ENCODE data around the gene ABCD4. TPM values are rescaled to one million over a fixed set of nuclear protein-coding genes. Genes with fewer than 3 reads are reported as not detected.
A peak's percentile ranks its signal among the peaks of the same experiment; 100 is the strongest.

ABCD4 gene
- total RNA-seq, 2 donors from 2014 or later: 17.0 to 18.1 TPM

DNA sequence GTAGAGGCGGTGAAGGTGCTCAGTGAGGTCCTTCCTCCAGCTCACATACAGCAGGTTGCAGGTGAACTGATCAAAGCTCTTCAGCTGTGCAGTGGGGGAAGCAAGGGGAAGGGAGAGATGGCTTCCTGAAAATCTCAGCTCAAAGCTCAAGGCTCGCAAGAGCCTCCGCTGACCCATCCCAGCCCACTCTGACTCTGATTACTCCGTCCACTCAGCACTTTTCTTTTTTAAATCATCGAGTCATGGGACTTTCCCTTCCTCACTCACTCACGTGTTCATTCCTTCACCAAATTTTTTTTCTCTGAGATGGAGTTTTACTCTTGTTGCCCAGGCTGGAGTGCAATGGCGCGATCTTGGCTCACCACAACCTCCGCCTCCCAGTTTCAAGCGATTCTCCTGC lies 4.7 kb downstream of the ABCD4 start:
- DNase-seq (ENCODE audit: low spot score): no peak
- H3K27me3 ChIP-seq: no peaks in the 10 kb centered on the region
- peaks cover 0 to 23% of the 10 kb centered on the region in 2 donors for H3K4me1 ChIP-seq
- H3K9me3 ChIP-seq: no peaks in the 10 kb centered on the region
- TF ChIP-seq, protein P1, sequence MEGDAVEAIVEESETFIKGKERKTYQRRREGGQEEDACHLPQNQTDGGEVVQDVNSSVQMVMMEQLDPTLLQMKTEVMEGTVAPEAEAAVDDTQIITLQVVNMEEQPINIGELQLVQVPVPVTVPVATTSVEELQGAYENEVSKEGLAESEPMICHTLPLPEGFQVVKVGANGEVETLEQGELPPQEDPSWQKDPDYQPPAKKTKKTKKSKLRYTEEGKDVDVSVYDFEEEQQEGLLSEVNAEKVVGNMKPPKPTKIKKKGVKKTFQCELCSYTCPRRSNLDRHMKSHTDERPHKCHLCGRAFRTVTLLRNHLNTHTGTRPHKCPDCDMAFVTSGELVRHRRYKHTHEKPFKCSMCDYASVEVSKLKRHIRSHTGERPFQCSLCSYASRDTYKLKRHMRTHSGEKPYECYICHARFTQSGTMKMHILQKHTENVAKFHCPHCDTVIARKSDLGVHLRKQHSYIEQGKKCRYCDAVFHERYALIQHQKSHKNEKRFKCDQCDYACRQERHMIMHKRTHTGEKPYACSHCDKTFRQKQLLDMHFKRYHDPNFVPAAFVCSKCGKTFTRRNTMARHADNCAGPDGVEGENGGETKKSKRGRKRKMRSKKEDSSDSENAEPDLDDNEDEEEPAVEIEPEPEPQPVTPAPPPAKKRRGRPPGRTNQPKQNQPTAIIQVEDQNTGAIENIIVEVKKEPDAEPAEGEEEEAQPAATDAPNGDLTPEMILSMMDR (IDR thresholded peaks at IDR 0.05): no peak
- no peak overlapping the region for H3K4me3 ChIP-seq
- H3K36me3 ChIP-seq: peaks cover 51% of the 10 kb centered on the region
- no peak overlapping the region for H3K27ac ChIP-seq

DNA sequence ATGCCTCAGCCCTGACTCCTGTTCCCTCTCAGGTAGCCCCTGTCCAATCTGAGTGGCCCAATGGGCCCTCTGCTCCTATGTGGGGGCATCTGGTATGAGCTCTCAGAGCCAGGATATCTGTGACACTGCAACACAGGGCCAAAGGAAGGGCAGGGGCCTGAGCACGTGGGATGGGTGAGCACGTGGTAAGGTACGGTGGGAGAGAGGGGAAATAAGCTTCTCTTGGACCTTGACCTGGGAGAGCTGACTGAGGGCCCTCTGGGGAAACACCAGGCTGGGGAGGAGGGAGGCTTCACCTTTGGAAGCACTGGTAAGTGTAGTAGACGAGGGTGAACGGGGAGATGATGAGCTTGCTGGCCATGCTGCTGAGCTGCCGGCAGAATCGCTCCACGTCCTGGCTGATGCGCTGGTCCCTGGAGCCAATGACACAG lies 6.7 kb downstream of the ABCD4 start:
- H3K27ac ChIP-seq: no peak overlapping the region
- peaks cover 0 to 14% of the 10 kb centered on the region in 2 donors for H3K4me1 ChIP-seq
- H3K27me3 ChIP-seq: no peaks in the 10 kb centered on the region
- no peak for DNase-seq (ENCODE audit: low spot score)
- H3K9me3 ChIP-seq: no peaks in the 10 kb centered on the region
- H3K4me3 ChIP-seq: no peak overlapping the region
- H3K36me3 ChIP-seq: peaks cover 69% of the 10 kb centered on the region
- TF ChIP-seq, protein P1 (IDR thresholded peaks at IDR 0.05): no peak

DNA sequence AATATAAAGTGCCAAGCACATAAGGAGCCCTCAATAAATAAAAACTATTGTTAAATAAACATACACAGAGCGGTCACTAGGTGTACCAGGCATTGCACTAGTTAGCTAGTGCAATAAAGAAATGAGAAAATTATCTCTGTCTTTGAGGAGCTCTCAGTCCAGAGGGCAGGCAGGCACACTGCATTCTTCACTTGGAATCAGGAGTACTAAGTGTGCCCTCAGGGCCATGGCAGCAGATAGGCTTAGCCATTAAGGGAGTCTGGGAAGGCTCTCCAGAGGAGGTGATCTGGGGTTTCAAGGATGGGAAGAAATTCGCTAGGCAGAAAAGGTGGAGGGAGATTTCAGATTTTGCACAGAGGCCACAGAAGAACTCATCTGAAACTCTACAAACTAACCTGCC lies 9.1 kb downstream of the ABCD4 start:
- Histone ChIP-seq H3K27me3 (no peaks in the 10 kb centered on the region), H3K9me3 (no peaks in the 10 kb centered on the region), H3K27ac (no peak overlapping the region), H3K36me3 (peaks cover 77% of the 10 kb centered on the region), H3K4me1 (peaks cover 0 to 3% of the 10 kb centered on the region in 2 donors), H3K4me3 (no peak overlapping the region)
- TF ChIP-seq, protein P1 (IDR thresholded peaks at IDR 0.05): no peak
- DNase-seq (ENCODE audit: low spot score): no peak

DNA sequence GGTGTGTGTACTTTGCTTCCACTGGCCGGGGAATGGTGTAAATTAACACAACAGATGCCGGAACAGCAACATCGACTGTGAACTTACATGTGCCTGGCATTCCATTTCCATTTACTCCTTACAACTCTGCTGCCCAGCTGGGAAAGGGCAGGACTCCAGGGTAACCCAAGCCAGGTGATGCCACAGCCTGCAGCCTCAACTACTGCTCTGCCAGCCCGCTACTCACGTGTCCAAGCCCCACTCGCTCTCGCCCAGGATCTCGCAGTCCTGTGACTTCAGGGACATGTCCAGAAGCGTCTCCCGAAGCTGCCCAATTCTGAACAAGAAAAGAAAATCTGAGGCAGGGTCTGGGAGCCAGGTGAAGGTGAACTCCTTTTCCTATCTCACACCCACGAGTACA lies 10.7 kb downstream of the ABCD4 start:
- Histone ChIP-seq H3K9me3 (no peaks in the 10 kb centered on the region), H3K27ac (no peak overlapping the region), H3K4me3 (no peak overlapping the region), H3K36me3 (peaks cover 77% of the 10 kb centered on the region), H3K4me1 (no peaks in the 10 kb centered on the region), H3K27me3 (no peaks in the 10 kb centered on the region)
- TF ChIP-seq, protein P1 (IDR thresholded peaks at IDR 0.05): no peak
- no peak for DNase-seq (ENCODE audit: low spot score)

DNA sequence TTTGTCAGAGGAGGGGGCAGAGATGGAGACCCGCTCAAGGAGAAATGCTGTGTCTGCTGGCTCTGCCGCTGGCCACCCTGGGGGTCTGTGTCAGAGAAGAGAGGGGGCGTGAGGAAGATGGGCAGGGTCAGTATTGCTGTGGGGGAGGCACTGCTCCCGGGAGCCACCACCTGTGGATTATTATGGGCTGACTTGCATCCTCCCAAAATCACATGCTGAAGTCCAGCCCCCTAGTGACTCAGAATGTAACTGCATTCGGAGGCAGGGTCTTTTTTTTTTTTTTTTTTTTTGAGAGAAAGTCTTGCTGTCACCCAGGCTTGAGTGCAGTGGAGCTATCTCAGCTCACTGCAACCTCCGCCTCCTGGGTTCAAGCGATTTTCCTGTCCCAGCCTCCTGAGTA lies 12.3 kb downstream of the ABCD4 start:
- no peaks in the 10 kb centered on the region for H3K4me1 ChIP-seq
- H3K27me3 ChIP-seq: no peaks in the 10 kb centered on the region
- H3K27ac ChIP-seq: no peak overlapping the region
- DNase-seq (ENCODE audit: low spot score): no peak
- H3K4me3 ChIP-seq: no peak overlapping the region
- TF ChIP-seq, protein P1 (IDR thresholded peaks at IDR 0.05): peak in 1 of 2 donors; percentile 34
- no peaks in the 10 kb centered on the region for H3K9me3 ChIP-seq
- H3K36me3 ChIP-seq: peaks cover 77% of the 10 kb centered on the region

DNA sequence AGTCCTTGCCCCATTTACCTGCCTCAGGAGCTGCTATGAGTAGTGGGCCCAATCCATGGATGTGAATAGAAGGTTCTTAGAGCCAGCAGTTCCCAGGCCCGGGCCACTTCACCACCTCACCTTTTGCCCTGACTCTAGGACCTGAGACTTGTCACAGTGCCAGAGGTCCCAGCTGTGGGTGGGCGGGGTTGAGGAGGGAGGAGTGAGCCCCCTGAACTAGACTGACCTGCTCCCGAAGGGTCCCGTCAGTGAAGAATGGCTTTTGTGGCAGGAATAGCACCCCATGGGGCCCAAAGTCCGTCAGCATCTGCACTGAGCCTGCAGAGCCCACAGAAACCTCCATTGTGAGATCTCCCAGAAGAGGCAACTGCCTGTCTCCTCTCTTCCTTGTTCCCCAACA lies 12.9 kb downstream of the ABCD4 start:
- no peak for DNase-seq (ENCODE audit: low spot score)
- Histone ChIP-seq H3K27ac (no peak overlapping the region), H3K9me3 (no peaks in the 10 kb centered on the region), H3K36me3 (peaks cover 77% of the 10 kb centered on the region), H3K4me3 (no peak overlapping the region), H3K4me1 (no peaks in the 10 kb centered on the region), H3K27me3 (no peaks in the 10 kb centered on the region)
- TF ChIP-seq, protein P1 (IDR thresholded peaks at IDR 0.05): no peak
